Gastrocnemius medialis (tissue), 4 donors: ENCODE measurements around the gene BBOF1. TPM values are rescaled to one million over a fixed set of nuclear protein-coding genes. Genes with fewer than 3 reads are reported as not detected.

Experiments
- ATAC-seq, 2 donors: fragments of 150-250 bp; one replicate each; pipeline ENCODE4 v1.9.1; 2016
- DNase-seq, 2 donors: peaks; one replicate each; pipeline ENCODE4 v3.0.0-alpha.2; 2019
- H3K27ac ChIP-seq, 4 donors: fragments of 200-600 bp; sonication (generic); 1 replicate in 1 of 4; 2 replicates in 3 of 4; pipeline ENCODE4 v1.5.1; 2016 to 2018; ENCODE audit warnings: mild to moderate bottlenecking in 2 of 4, moderate library complexity in 1 of 4
- H3K27me3 ChIP-seq, 3 donors: fragments of 200-600 bp; sonication (generic) in 2 of 3; 1 replicate in 1 of 3; 2 replicates in 2 of 3; pipeline versions ENCODE4 v1.5.1 to v1.6.0; 2016 to 2019; ENCODE audit warnings: mild to moderate bottlenecking in 1 of 3, moderate library complexity in 1 of 3
- H3K36me3 ChIP-seq, 2 donors: fragments of 200-600 bp; sonication (generic) in 1 of 2; one replicate each; pipeline ENCODE4 v1.5.1; 2017 to 2018
- H3K4me1 ChIP-seq, 2 donors: fragments of 200-600 bp; sonication (generic) in 1 of 2; one replicate each; pipeline ENCODE4 v1.5.1; 2016 to 2017; ENCODE audit warnings: mild to moderate bottlenecking in 2 of 2
- H3K4me3 ChIP-seq, 4 donors: fragments of 200-600 bp; sonication (generic) in 3 of 4; 1 replicate in 1 of 4; 2 replicates in 3 of 4; pipeline ENCODE4 v1.5.1; 2016 to 2019; ENCODE audit warnings: mild to moderate bottlenecking in 2 of 4
- H3K9me3 ChIP-seq, 3 donors: fragments of 200-600 bp; sonication (generic) in 2 of 3; 1 replicate in 1 of 3; 2 replicates in 2 of 3; pipeline ENCODE4 v1.5.1; 2016 to 2019
- CTCF ChIP-seq, 5 experiments: fragments of 450-650 bp in 3 of 5; fragments of 200-600 bp in 2 of 5; sonication (generic) in 2 of 5; IDR thresholded peaks in 4 of 5; conservative IDR thresholded peaks in 1 of 5; 1 replicate in 4 of 5; 2 replicates in 1 of 5; pipeline ENCODE4 v1.5.1; 2016 to 2019; ENCODE audit warnings: antibody characterized with exemption in 5 of 5, mild to moderate bottlenecking in 3 of 5, moderate library complexity in 3 of 5
- POLR2A ChIP-seq, 2 donors: fragments of 450-650 bp; IDR thresholded peaks; one replicate each; pipeline ENCODE4 v1.6.1; 2017; ENCODE audit warnings: antibody characterized with exemption in 2 of 2, mild to moderate bottlenecking in 2 of 2, moderate library complexity in 2 of 2
- in situ Hi-C, 4 donors: fragments of 200-750 bp; cut with MboI; loops; one replicate each; pipeline versions ENCODE4 v1.15.0 to v1.8.0; 2017; ENCODE audit warnings: low sequenced_read_pairs in 4 of 4
- intact Hi-C: fragments of 100-400 bp; cut with DNase I; formaldehyde crosslinking; loops from one replicate; pipeline ENCODE4 v1.15.1; 2023; ENCODE audit warnings: low total_unique reads
- total RNA-seq, 4 donors: library from RNA; depleted of rRNA; stranded (reverse); fragments of >200 nt; gene quantifications; one replicate each; pipeline versions ENCODE4 v1.1.0 to v1.2.3, GENCODE V29; 2016

Gene BBOF1
- total RNA-seq, 4 donors from 2014 or later = 0.95 to 8.7 (median 1.9) TPM

DNA sequence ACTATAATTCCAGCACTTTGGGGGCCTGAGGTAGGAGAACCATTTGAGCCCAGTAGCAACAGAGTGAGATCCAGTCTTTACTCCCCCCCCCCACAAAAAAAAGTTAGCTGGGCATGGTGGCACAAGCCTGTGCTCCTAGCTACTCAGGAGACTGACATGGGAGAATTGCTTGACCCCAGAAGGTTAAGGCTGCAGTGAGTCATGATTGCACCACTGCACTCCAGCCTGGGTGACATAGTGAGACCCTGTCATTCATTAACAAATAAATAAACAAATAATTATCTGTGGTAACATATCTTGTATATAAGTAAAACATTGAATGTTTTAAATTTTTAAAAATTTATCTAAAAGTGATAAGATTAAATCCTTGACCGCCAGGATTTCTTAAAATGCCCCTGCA is 4.8 kb upstream of the BBOF1 start:
- ATAC-seq (no peak), DNase-seq (no peak)
- no peak overlapping the region for H3K27ac ChIP-seq
- in situ Hi-C loops (no loop called here), intact Hi-C loops (no loop called here)
- TF ChIP-seq POLR2A (IDR thresholded peaks at IDR 0.05) = no peak
- TF ChIP-seq CTCF (IDR thresholded peaks at IDR 0.05 in 4 of 5, conservative IDR thresholded peaks at IDR 0.05 in 1 of 5) = no peak
- H3K9me3 ChIP-seq = no peaks in the 10 kb centered on the region
- peaks cover 0 to 22% of the 10 kb centered on the region in 2 donors for H3K36me3 ChIP-seq
- H3K27me3 ChIP-seq = no peaks in the 10 kb centered on the region
- H3K4me3 ChIP-seq = no peak overlapping the region
- H3K4me1 ChIP-seq = peaks cover under 1 to 6% of the 10 kb centered on the region in 2 donors

DNA sequence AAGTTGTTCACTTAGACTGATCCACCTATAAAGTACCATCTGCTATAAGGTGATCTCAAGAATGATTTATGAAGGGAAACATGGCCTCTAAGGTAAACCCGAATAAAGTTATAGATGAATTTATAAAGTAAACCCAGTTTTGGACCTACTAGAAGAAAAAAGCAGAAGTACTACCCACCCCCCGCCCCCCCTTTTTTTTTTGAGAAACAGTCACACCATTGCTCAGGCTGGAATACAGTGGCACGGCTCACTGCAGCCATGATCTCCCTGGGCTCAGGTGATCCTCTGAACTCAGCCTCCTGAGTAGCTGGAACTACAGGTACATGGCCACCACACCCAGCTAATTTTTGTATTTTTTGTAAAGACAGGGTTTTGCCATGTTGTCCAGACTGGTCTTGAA is 4.0 kb upstream of the BBOF1 start:
- in situ Hi-C loops (no loop called here), intact Hi-C loops (loop anchor here (5.0 kb wide), 2 partner anchors 128 to 477 kb away; partner anchors contain the start of genes ISCA2, NPC2 and ZNF410)
- H3K4me1 ChIP-seq = peaks cover 6 to 12% of the 10 kb centered on the region in 2 donors
- no peaks in the 10 kb centered on the region for H3K27me3 ChIP-seq
- peaks cover 0 to 13% of the 10 kb centered on the region in 2 donors for H3K36me3 ChIP-seq
- no peaks in the 10 kb centered on the region for H3K9me3 ChIP-seq
- no peak overlapping the region for H3K27ac ChIP-seq
- no peak for DNase-seq
- ATAC-seq = no peak
- no peak overlapping the region for H3K4me3 ChIP-seq
- TF ChIP-seq POLR2A (IDR thresholded peaks at IDR 0.05) = no peak
- TF ChIP-seq CTCF (IDR thresholded peaks at IDR 0.05 in 4 of 5, conservative IDR thresholded peaks at IDR 0.05 in 1 of 5) = no peak

- intact Hi-C loops (loop anchor here (5.0 kb wide), 2 partner anchors 129 to 476 kb away; partner anchors contain the start of genes ISCA2, NPC2 and ZNF410), in situ Hi-C loops (no loop called here)
- Histone ChIP-seq H3K4me3 (no peak overlapping the region), H3K4me1 (peaks cover 6 to 12% of the 10 kb centered on the region in 2 donors), H3K27me3 (no peaks in the 10 kb centered on the region), H3K27ac (no peak overlapping the region), H3K36me3 (peaks cover 0 to 5% of the 10 kb centered on the region in 2 donors), H3K9me3 (no peaks in the 10 kb centered on the region)
- no peak for DNase-seq
- no peak for ATAC-seq
- TF ChIP-seq POLR2A (IDR thresholded peaks at IDR 0.05) (no peak), CTCF (IDR thresholded peaks at IDR 0.05 in 4 of 5, conservative IDR thresholded peaks at IDR 0.05 in 1 of 5) (no peak)
Measured at GRCh38 chr14:74015963-74016362, 3.2 kb upstream of the BBOF1 start.

GRCh38 chr14:74018174-74018585 is 969 bp upstream of the BBOF1 start:
- no peaks in the 10 kb centered on the region for H3K36me3 ChIP-seq
- peak overlapping the region; percentile 66 to 94 (median 86) for H3K4me3 ChIP-seq
- H3K27me3 ChIP-seq = no peaks in the 10 kb centered on the region
- peaks cover 6 to 12% of the 10 kb centered on the region in 2 donors for H3K4me1 ChIP-seq
- DNase-seq (no peak), ATAC-seq (peak; percentile 31 to 33)
- H3K9me3 ChIP-seq = no peaks in the 10 kb centered on the region
- TF ChIP-seq CTCF (IDR thresholded peaks at IDR 0.05 in 4 of 5, conservative IDR thresholded peaks at IDR 0.05 in 1 of 5) (no peak), POLR2A (IDR thresholded peaks at IDR 0.05) (no peak)
- in situ Hi-C loops (no loop called here), intact Hi-C loops (loop anchor here (2.0 to 5.0 kb wide), 3 partner anchors 131 to 474 kb away; partner anchors contain the start of genes ISCA2, NPC2 and ZNF410)
- peak overlapping the region; percentile 90 to 100 (median 98) for H3K27ac ChIP-seq
